CD4-positive, alpha-beta memory T cell (primary cell): ENCODE measurements around the gene CACNG6. TPM values are rescaled to one million over a fixed set of nuclear protein-coding genes. Genes with fewer than 3 reads are reported as not detected.

Source experiments
- CTCF ChIA-PET: fragments of 350-600 bp; sonication (Branson Sonifier 250); formaldehyde crosslinking; loops from one replicate; lab custom pipeline; 2021; ENCODE audit warnings: inconsistent platforms; ENCODE audit not compliant: partially characterized antibody; lab: Charles Lee
- POLR2A ChIA-PET: fragments of 350-600 bp; sonication (Branson Sonifier 250); formaldehyde crosslinking; loops from one replicate; lab custom pipeline; 2021; ENCODE audit not compliant: partially characterized antibody; lab: Charles Lee
- DNase-seq, 5 donors: peaks; one replicate each; pipeline versions ENCODE4 v3.0.0 to v3.0.0-alpha.2; 2020 to 2022; ENCODE audit warnings: mixed read lengths in 1 of 5
- H3K27ac ChIP-seq: one replicate; pipeline ENCODE4 v1.7.0; 2013; ENCODE audit warnings: low read depth, low read length
- H3K27me3 ChIP-seq: 2 replicates; pipeline ENCODE4 v1.7.0; 2013; ENCODE audit warnings: mild to moderate bottlenecking, low read length, moderate library complexity; ENCODE audit not compliant: insufficient read depth
- H3K36me3 ChIP-seq: 2 replicates; pipeline ENCODE4 v1.7.0; 2013; ENCODE audit warnings: mild to moderate bottlenecking, low read length, moderate library complexity; ENCODE audit not compliant: insufficient read depth
- H3K4me1 ChIP-seq: 2 replicates; pipeline ENCODE4 v1.7.0; 2013; ENCODE audit warnings: mild to moderate bottlenecking, low read length, moderate library complexity; ENCODE audit not compliant: insufficient read depth
- H3K4me3 ChIP-seq, 2 donors: one replicate each; pipeline ENCODE4 v1.7.0; 2013; ENCODE audit warnings: low read length in 2 of 2, mild to moderate bottlenecking in 1 of 2
- H3K9me3 ChIP-seq, 2 donors: one replicate each; pipeline ENCODE4 v1.7.0; 2013; ENCODE audit warnings: low read length in 2 of 2, control low read depth in 1 of 2; ENCODE audit not compliant: control insufficient read depth in 1 of 2
- H3K27ac Mint-ChIP-seq, 7 donors: one replicate each; pipeline ENCODE4 v1.8.0; 2020 to 2021; ENCODE audit warnings: mixed read lengths in 7 of 7, mild to moderate bottlenecking in 6 of 7, inconsistent platforms in 3 of 7, moderate library complexity in 3 of 7
- H3K27me3 Mint-ChIP-seq, 2 donors: one replicate each; pipeline ENCODE4 v1.8.0; 2020 to 2021; ENCODE audit warnings: mixed read lengths in 2 of 2
- H3K36me3 Mint-ChIP-seq, 2 donors: one replicate each; pipeline ENCODE4 v1.8.0; 2020 to 2021; ENCODE audit warnings: mixed read lengths in 2 of 2, inconsistent platforms in 1 of 2, mild to moderate bottlenecking in 1 of 2
- H3K4me1 Mint-ChIP-seq, 4 donors: one replicate each; pipeline ENCODE4 v1.8.0; 2020 to 2021; ENCODE audit warnings: mixed read lengths in 4 of 4, mild to moderate bottlenecking in 1 of 4
- H3K4me3 Mint-ChIP-seq, 8 donors: one replicate each; pipeline ENCODE4 v1.8.0; 2020 to 2021; ENCODE audit warnings: mixed read lengths in 8 of 8, mild to moderate bottlenecking in 7 of 8, moderate library complexity in 6 of 8, inconsistent platforms in 3 of 8
- H3K9me3 Mint-ChIP-seq, 8 donors: one replicate each; pipeline ENCODE4 v1.8.0; 2020 to 2021; ENCODE audit warnings: mixed read lengths in 8 of 8, mild to moderate bottlenecking in 5 of 8, inconsistent platforms in 3 of 8, moderate library complexity in 1 of 8
- intact Hi-C: fragments of 100-400 bp; cut with micrococcal nuclease; formaldehyde crosslinking; loops from one replicate; pipeline ENCODE4 v1.15.1; 2023
- polyA plus RNA-seq, 2 donors: library from polyadenylated mRNA; unstranded; fragments of 300-500 nt; fragmentation: Illumina TruSeq; gene quantifications; one replicate each; pipeline ENCODE4 v1.2.3, GENCODE V29; 2021
- total RNA-seq, 2 experiments: library from RNA; stranded (reverse); gene quantifications; one replicate each; pipeline ENCODE4 v1.2.3, GENCODE V29; 2021

Gene CACNG6
- total and polyA plus RNA-seq, 4 experiments from 2014 or later = not detected

DNA sequence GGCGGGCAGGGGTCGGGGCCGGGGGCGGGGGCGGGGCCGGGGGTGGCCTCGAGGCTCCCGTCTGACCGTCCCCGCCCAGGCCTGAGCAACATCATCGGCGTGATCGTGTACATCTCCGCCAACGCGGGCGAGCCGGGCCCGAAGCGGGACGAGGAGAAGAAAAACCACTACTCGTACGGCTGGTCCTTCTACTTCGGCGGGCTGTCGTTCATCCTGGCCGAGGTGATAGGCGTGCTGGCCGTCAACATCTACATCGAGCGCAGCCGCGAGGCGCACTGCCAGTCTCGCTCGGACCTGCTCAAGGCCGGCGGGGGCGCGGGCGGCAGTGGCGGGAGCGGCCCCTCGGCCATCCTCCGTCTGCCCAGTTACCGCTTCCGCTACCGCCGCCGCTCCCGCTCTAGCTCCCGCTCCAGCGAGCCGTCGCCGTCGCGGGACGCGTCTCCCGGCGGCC is 9.4 kb upstream of the CACNG6 start:
- ChIA-PET POLR2A (no interaction called here), CTCF (no interaction called here)
- Histone ChIP-seq H3K9me3 (no peaks in the 10 kb centered on the region), H3K36me3 (no peaks in the 10 kb centered on the region), H3K4me1 (peaks cover 27% of the 10 kb centered on the region), H3K27me3 (peaks cover 39% of the 10 kb centered on the region), H3K27ac (no peak overlapping the region), H3K4me3 (no peak overlapping the region)
- intact Hi-C loops = no loop called here
- peaks cover 34 to 35% of the 10 kb centered on the region in 2 donors for H3K27me3 Mint-ChIP-seq
- DNase-seq = no peak
- H3K4me1 Mint-ChIP-seq = peaks cover 13 to 43% (median 22%) of the 10 kb centered on the region in 4 donors
- no peak overlapping the region for H3K27ac Mint-ChIP-seq
- H3K4me3 Mint-ChIP-seq = peak overlapping the region in 2 of 8 donors; percentile 22 to 23
- H3K9me3 Mint-ChIP-seq = peaks cover 0 to 11% (median 8%) of the 10 kb centered on the region in 8 donors
- H3K36me3 Mint-ChIP-seq = peaks cover 0 to 4% of the 10 kb centered on the region in 2 donors

DNA sequence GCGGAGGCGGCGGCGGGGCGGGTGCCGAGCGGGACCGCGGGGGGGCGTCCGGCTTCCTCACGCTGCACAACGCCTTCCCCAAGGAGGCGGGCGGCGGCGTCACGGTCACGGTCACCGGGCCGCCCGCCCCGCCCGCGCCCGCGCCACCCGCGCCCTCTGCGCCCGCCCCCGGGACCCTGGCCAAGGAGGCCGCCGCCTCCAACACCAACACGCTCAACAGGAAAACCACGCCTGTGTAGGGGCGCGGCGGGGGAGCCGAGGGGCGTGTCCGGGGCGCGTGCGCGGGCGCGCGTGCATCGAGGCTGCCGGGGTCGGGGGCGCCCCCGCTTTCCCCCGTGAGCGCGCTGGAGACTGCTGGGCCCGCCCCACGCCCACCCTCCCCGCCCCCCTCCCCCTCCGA is 8.8 kb upstream of the CACNG6 start:
- H3K9me3 Mint-ChIP-seq = peaks cover 0 to 11% (median 8%) of the 10 kb centered on the region in 8 donors
- H3K27ac Mint-ChIP-seq = no peak overlapping the region
- intact Hi-C loops = no loop called here
- CTCF ChIA-PET = no interaction called here
- no peak overlapping the region for H3K27ac ChIP-seq
- no peak overlapping the region for H3K4me3 Mint-ChIP-seq
- DNase-seq = peak in 2 of 5 donors; percentile 12 to 17
- H3K4me1 ChIP-seq = peaks cover 24% of the 10 kb centered on the region
- peaks cover 11 to 38% (median 19%) of the 10 kb centered on the region in 4 donors for H3K4me1 Mint-ChIP-seq
- no peaks in the 10 kb centered on the region for H3K9me3 ChIP-seq
- POLR2A ChIA-PET = no interaction called here
- H3K27me3 ChIP-seq = peaks cover 36% of the 10 kb centered on the region
- H3K36me3 Mint-ChIP-seq = peaks cover 0 to 4% of the 10 kb centered on the region in 2 donors
- no peaks in the 10 kb centered on the region for H3K36me3 ChIP-seq
- no peak overlapping the region for H3K4me3 ChIP-seq
- peaks cover 30 to 32% of the 10 kb centered on the region in 2 donors for H3K27me3 Mint-ChIP-seq

DNA sequence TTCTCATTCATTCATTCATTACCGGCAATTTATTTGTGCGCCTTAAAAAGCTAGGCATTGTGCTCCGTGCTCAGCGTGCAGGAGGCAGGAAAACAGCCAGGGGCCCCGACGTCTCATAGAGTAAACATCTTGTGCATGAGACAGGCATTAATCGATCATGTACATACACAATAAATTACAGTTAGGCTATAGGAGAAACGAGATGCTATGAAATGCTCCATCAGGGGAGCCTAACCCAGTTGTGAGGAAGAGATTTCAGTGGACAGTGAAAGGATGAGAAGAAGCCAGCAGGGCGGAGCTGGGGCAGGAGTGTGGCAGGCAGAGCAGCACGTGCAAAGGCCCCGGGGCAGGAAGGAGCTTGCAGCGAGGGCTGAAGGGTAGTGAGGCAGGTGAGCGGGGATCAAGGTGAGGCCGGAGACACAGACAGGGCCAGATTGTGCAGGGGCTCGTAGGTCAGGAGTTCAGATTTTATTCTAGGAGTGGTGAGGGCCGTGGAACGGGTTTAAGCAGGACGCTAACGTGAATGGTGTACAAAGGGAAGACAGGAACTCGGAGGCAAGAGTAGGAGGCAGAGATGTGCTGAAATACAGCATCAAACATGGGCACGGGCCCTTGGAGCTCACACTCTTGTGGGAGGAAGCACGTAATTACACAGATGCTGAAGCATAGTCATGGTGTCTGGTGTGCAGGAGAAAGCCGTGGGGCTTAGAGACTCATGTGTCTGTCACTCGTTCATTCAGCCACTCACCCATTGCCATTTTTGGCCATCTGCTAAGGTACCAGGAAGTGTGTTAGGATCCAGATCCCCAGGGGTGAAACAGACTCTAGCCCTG is 7.8 kb upstream of the CACNG6 start:
- peaks cover 8 to 29% (median 15%) of the 10 kb centered on the region in 4 donors for H3K4me1 Mint-ChIP-seq
- H3K27ac Mint-ChIP-seq = no peak overlapping the region
- no peak for DNase-seq
- ChIA-PET CTCF (no interaction called here), POLR2A (no interaction called here)
- Histone ChIP-seq H3K27me3 (peaks cover 27% of the 10 kb centered on the region), H3K9me3 (no peaks in the 10 kb centered on the region), H3K27ac (no peak overlapping the region), H3K4me3 (no peak overlapping the region), H3K4me1 (peaks cover 16% of the 10 kb centered on the region), H3K36me3 (no peaks in the 10 kb centered on the region)
- H3K27me3 Mint-ChIP-seq = peaks cover 27% of the 10 kb centered on the region in 2 donors
- peaks cover 0 to 11% (median 8%) of the 10 kb centered on the region in 8 donors for H3K9me3 Mint-ChIP-seq
- H3K4me3 Mint-ChIP-seq = peak overlapping the region in 2 of 8 donors; percentile 18 to 29
- intact Hi-C loops = no loop called here
- H3K36me3 Mint-ChIP-seq = peaks cover 0 to 4% of the 10 kb centered on the region in 2 donors

DNA sequence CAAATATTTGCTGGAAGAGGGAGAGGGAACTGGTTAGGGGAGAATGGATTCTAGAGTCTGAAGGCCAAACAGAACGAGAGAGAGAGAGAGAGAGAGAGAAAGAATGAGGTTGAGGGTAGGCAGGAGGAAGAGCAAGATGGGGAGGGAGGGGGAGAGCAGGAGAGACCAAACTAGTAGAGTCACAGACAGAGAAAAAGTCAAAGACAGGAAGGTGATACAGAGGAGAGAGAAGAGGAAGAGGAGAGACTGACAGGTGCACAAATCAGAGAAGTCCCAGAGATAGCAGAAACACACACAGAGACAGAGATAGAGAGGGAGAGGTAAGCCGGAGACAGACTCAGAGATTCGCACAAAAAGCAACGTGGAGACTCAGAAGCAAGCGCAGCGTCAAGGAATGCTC is 5.6 kb upstream of the CACNG6 start:
- peaks cover 0 to 3% of the 10 kb centered on the region in 2 donors for H3K36me3 Mint-ChIP-seq
- Histone ChIP-seq H3K9me3 (no peaks in the 10 kb centered on the region), H3K36me3 (no peaks in the 10 kb centered on the region), H3K4me1 (no peaks in the 10 kb centered on the region), H3K27me3 (peaks cover 15% of the 10 kb centered on the region), H3K4me3 (no peak overlapping the region), H3K27ac (no peak overlapping the region)
- no peak for DNase-seq
- peaks cover 0 to 3% (median 1%) of the 10 kb centered on the region in 8 donors for H3K9me3 Mint-ChIP-seq
- H3K4me3 Mint-ChIP-seq = no peak overlapping the region
- intact Hi-C loops = no loop called here
- H3K27me3 Mint-ChIP-seq = peaks cover 14 to 17% of the 10 kb centered on the region in 2 donors
- H3K27ac Mint-ChIP-seq = no peak overlapping the region
- POLR2A ChIA-PET = no interaction called here
- H3K4me1 Mint-ChIP-seq = peaks cover 1 to 9% (median 3%) of the 10 kb centered on the region in 4 donors
- CTCF ChIA-PET = no interaction called here

DNA sequence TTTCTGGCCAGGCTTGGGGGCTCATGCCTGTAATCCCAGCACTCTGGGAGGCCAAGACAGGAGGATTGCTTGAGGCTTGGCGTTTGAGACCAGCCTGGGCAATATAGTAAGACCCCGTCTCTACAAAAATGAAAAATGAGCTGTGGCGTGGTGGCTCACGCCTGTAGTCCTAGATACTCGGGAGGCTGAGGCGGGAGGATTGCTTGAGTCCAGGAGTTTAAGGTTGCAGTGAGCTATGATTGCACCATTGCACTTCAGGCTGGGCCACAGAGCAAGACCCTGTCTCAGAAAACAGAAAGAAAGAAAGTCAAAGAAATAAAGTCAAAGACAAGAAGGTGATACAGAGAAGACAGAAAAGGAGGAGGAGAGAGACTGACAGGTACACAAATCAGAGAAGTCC is 2.5 kb upstream of the CACNG6 start:
- Mint-ChIP-seq H3K27ac (no peak overlapping the region), H3K4me3 (peak overlapping the region in 2 of 8 donors; percentile 22 to 35), H3K9me3 (no peaks in the 10 kb centered on the region), H3K36me3 (no peaks in the 10 kb centered on the region), H3K4me1 (peaks cover 0 to 6% (median 2%) of the 10 kb centered on the region in 4 donors), H3K27me3 (peaks cover 20 to 25% of the 10 kb centered on the region in 2 donors)
- no peaks in the 10 kb centered on the region for H3K36me3 ChIP-seq
- no peaks in the 10 kb centered on the region for H3K4me1 ChIP-seq
- no peak overlapping the region for H3K4me3 ChIP-seq
- H3K27me3 ChIP-seq = peaks cover 6% of the 10 kb centered on the region
- no peak for DNase-seq
- no peaks in the 10 kb centered on the region for H3K9me3 ChIP-seq
- ChIA-PET POLR2A (no interaction called here), CTCF (no interaction called here)
- intact Hi-C loops = no loop called here
- no peak overlapping the region for H3K27ac ChIP-seq

DNA sequence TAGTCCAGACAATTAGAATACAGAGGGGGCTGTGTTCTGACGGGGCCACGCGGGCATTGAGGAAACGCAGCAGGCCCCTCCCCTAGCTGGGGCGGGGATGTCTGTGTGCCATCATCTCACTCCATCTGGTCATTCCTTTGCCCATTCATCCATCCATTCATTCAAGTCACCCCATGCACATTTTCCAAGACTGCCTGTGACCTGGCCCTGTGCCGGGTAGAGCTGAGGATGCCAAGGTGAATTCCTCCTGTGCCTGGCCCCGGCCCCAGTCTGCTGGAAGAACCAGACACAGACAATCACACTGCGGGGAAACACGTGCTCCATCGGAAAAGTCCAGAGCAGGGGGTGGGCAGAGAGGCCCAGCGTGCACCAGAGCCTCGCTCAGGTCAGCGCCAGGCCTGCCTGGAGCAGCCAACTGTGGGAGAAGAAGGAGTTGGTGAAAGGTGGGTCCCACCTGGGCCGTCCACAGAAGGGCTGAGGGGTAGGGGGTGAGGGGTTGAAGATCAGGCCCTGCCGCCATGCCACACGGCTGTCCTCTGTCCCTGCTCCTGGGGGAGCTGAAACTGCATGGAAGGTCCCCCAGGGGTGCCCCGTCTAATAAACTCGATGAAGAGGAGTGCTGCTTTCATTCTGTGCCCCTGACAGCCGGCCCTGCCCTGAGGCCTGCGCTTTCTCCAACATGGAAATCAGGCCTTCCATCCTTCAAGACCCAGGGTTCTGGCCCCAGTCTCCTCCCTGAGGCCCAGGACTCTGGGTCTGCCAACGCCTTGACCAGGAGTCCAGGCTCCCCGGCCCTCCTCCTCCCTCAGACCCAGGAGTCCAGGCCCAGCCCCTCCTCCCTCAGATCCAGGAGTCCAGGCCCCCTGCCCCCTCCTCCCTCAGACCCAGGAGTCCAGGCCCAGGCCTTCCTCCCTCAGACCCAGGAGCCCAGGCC is 1.6 kb upstream of the CACNG6 start:
- Mint-ChIP-seq H3K4me3 (no peak overlapping the region), H3K36me3 (no peaks in the 10 kb centered on the region), H3K27ac (peak overlapping the region in 1 of 7 donors; percentile 30), H3K27me3 (peaks cover 28 to 34% of the 10 kb centered on the region in 2 donors), H3K4me1 (peaks cover 0 to 6% (median 2%) of the 10 kb centered on the region in 4 donors), H3K9me3 (no peaks in the 10 kb centered on the region)
- Histone ChIP-seq H3K36me3 (no peaks in the 10 kb centered on the region), H3K4me1 (no peaks in the 10 kb centered on the region), H3K27me3 (peaks cover 11% of the 10 kb centered on the region), H3K9me3 (no peaks in the 10 kb centered on the region), H3K4me3 (no peak overlapping the region), H3K27ac (no peak overlapping the region)
- ChIA-PET POLR2A (no interaction called here), CTCF (no interaction called here)
- intact Hi-C loops = no loop called here
- DNase-seq = no peak

DNA sequence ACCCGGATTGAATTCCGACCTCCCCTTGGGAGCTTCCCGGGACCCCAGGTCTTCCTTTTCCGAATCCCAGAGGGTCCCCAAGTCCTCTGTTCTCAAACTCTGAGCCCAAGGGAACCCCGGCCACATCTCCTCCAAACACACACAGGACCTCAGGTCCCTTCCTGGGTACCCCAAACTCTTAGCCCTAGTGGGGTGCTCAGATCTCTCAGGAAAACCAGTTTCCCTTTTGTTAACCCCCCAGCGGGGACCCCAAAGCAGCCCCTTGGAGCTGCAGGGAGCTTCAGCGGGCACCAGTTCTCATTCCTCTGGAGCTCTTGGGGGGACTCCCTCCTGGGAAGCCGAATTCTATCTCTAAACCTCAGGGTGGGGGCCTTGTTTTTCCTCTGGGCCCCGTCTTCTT is 774 bp downstream of the CACNG6 start:
- Mint-ChIP-seq H3K4me3 (peak overlapping the region in 6 of 8 donors; percentile 15 to 64 (median 41)), H3K27ac (no peak overlapping the region), H3K27me3 (peaks cover 36 to 43% of the 10 kb centered on the region in 2 donors), H3K9me3 (no peaks in the 10 kb centered on the region), H3K36me3 (no peaks in the 10 kb centered on the region), H3K4me1 (peaks cover 0 to 6% (median 2%) of the 10 kb centered on the region in 4 donors)
- no peak overlapping the region for H3K4me3 ChIP-seq
- H3K4me1 ChIP-seq = no peaks in the 10 kb centered on the region
- intact Hi-C loops = no loop called here
- H3K36me3 ChIP-seq = no peaks in the 10 kb centered on the region
- H3K27ac ChIP-seq = no peak overlapping the region
- POLR2A ChIA-PET = no interaction called here
- DNase-seq = no peak
- CTCF ChIA-PET = no interaction called here
- H3K27me3 ChIP-seq = peaks cover 11% of the 10 kb centered on the region
- H3K9me3 ChIP-seq = no peaks in the 10 kb centered on the region
